Mesenchymal stem cell (in vitro differentiated cells and primary cell): ENCODE results near the gene OST4.
A peak's percentile ranks its signal among the peaks of the same experiment; 100 is the strongest.

ENCODE experiments used
- DNase-seq: peaks from one replicate; pipeline ENCODE4 v3.0.0-alpha.2; 2013
- H2AFZ ChIP-seq: one replicate; pipeline ENCODE4 v1.6.1; 2013; ENCODE audit warnings: low read depth, mild to moderate bottlenecking, control low read depth, inconsistent platforms, low read length, moderate library complexity
- H2AK5ac ChIP-seq: 2 replicates; pipeline ENCODE4 v1.6.1; 2013; ENCODE audit warnings: low read length, moderate library complexity, mild to moderate bottlenecking, inconsistent platforms; ENCODE audit not compliant: severe bottlenecking
- H2BK120ac ChIP-seq: one replicate; pipeline ENCODE4 v1.6.1; 2013; ENCODE audit warnings: low read depth, mild to moderate bottlenecking, inconsistent platforms, low read length, moderate library complexity
- H2BK12ac ChIP-seq, 2 experiments: one replicate each; pipeline ENCODE4 v1.6.1; 2013; ENCODE audit warnings: inconsistent platforms in 2 of 2, low read length in 2 of 2, mild to moderate bottlenecking in 2 of 2, moderate library complexity in 2 of 2, control low read depth in 1 of 2
- H2BK15ac ChIP-seq: one replicate; pipeline ENCODE4 v1.6.1; 2013; ENCODE audit warnings: mild to moderate bottlenecking, low read depth, inconsistent platforms; ENCODE audit not compliant: poor library complexity, severe bottlenecking
- H2BK5ac ChIP-seq: 2 replicates; pipeline ENCODE4 v1.6.1; 2013; ENCODE audit warnings: low read depth, mild to moderate bottlenecking, low read length, control low read depth, inconsistent platforms; ENCODE audit not compliant: poor library complexity, severe bottlenecking
- H3K14ac ChIP-seq, 2 experiments: one replicate each; pipeline ENCODE4 v1.6.1; 2013; ENCODE audit warnings: inconsistent platforms in 2 of 2, low read length in 2 of 2, control low read depth in 1 of 2, mild to moderate bottlenecking in 1 of 2, moderate library complexity in 1 of 2
- H3K18ac ChIP-seq, 2 experiments: one replicate each; pipeline ENCODE4 v1.6.1; 2013; ENCODE audit warnings: inconsistent platforms in 2 of 2, low read length in 2 of 2, control low read depth in 1 of 2, low read depth in 1 of 2, mild to moderate bottlenecking in 1 of 2
- H3K23ac ChIP-seq, 2 experiments: one replicate each; pipeline ENCODE4 v1.6.1; 2013; ENCODE audit warnings: inconsistent platforms in 2 of 2, low read length in 2 of 2, mild to moderate bottlenecking in 2 of 2, moderate library complexity in 2 of 2, control low read depth in 1 of 2
- H3K27ac ChIP-seq: 2 replicates; pipeline ENCODE4 v1.5.1; 2013; ENCODE audit warnings: mild to moderate bottlenecking, moderate library complexity, low read length, control low read depth, inconsistent platforms; ENCODE audit not compliant: poor library complexity, severe bottlenecking
- H3K27me3 ChIP-seq, 2 experiments: 2 replicates each; pipeline versions ENCODE4 v1.6.1 to v1.7.0; 2013; ENCODE audit warnings: low read length in 2 of 2, mild to moderate bottlenecking in 2 of 2, moderate library complexity in 2 of 2, control low read depth in 1 of 2, inconsistent platforms in 1 of 2; ENCODE audit not compliant: control insufficient read depth in 1 of 2, insufficient read depth in 1 of 2
- H3K36me3 ChIP-seq, 2 experiments: 2 replicates each; pipeline versions ENCODE4 v1.6.1 to v1.7.0; 2013; ENCODE audit warnings: low read length in 2 of 2, control low read depth in 1 of 2, inconsistent platforms in 1 of 2, low read depth in 1 of 2, mild to moderate bottlenecking in 1 of 2; ENCODE audit not compliant: insufficient read depth in 2 of 2, control insufficient read depth in 1 of 2
- H3K4ac ChIP-seq, 2 experiments: one replicate each; pipeline ENCODE4 v1.6.1; 2013; ENCODE audit warnings: inconsistent platforms in 2 of 2, low read length in 2 of 2, mild to moderate bottlenecking in 2 of 2, moderate library complexity in 2 of 2, control low read depth in 1 of 2, low read depth in 1 of 2
- H3K4me1 ChIP-seq: 2 replicates; pipeline ENCODE4 v1.6.1; 2013; ENCODE audit warnings: low read depth, low read length, control low read depth; ENCODE audit not compliant: control insufficient read depth, insufficient read depth
- H3K4me2 ChIP-seq: 2 replicates; pipeline ENCODE4 v1.6.1; 2013; ENCODE audit warnings: low read length, mild to moderate bottlenecking, inconsistent platforms; ENCODE audit not compliant: poor library complexity, severe bottlenecking
- H3K4me3 ChIP-seq, 2 experiments: 2 replicates each; pipeline versions ENCODE4 v1.5.1 to v1.7.0; 2013; ENCODE audit warnings: low read length in 2 of 2, mild to moderate bottlenecking in 2 of 2, control low read depth in 1 of 2, low read depth in 1 of 2; ENCODE audit not compliant: insufficient read depth in 1 of 2
- H3K79me1 ChIP-seq: replicated peaks from 2 replicates; pipeline ENCODE4 v1.6.1; 2013; ENCODE audit warnings: mild to moderate bottlenecking, control low read depth, low read length, inconsistent platforms; ENCODE audit not compliant: poor library complexity, severe bottlenecking
- H3K9ac ChIP-seq: 2 replicates; pipeline ENCODE4 v1.7.0; 2013; ENCODE audit warnings: mild to moderate bottlenecking, low read length, moderate library complexity
- H3K9me3 ChIP-seq: 2 replicates; pipeline ENCODE4 v1.7.0; 2013; ENCODE audit warnings: mild to moderate bottlenecking, low read length; ENCODE audit not compliant: control insufficient read depth
- H4K8ac ChIP-seq: one replicate; pipeline ENCODE4 v1.6.1; 2013; ENCODE audit warnings: inconsistent platforms, mild to moderate bottlenecking, low read length, moderate library complexity
- H4K91ac ChIP-seq: one replicate; pipeline ENCODE4 v1.6.1; 2013; ENCODE audit warnings: mild to moderate bottlenecking, low read length, inconsistent platforms
- WGBS: methylation state at CpG from one replicate; pipeline ENCODE4 v1.1.7; 2013; ENCODE audit warnings: mixed read lengths; 5-methylcytosine and 5-hydroxymethylcytosine counted together

OST4 gene

GRCh38 chr2:27054721-27055120 is 16.7 kb downstream of the OST4 start:
- Histone ChIP-seq H3K9ac (no peak overlapping the region), H3K4me3 (no peak overlapping the region)
- 97% methylated on average over 11 of the region's 11 CpGs for WGBS

GRCh38 chr2:27053776-27054175 is 17.7 kb downstream of the OST4 start:
- Histone ChIP-seq H4K91ac (no peak overlapping the region), H2AFZ (no peak overlapping the region), H3K4me2 (no peak overlapping the region), H2BK15ac (no peak overlapping the region), H2BK5ac (no peak overlapping the region), H3K4me3 (no peak overlapping the region), H3K27me3 (no peaks in the 10 kb centered on the region), H2BK12ac (no peak overlapping the region), H3K36me3 (peaks cover 35 to 51% of the 10 kb centered on the region in 2 experiments), H2AK5ac (no peak overlapping the region), H3K14ac (no peak overlapping the region), H3K9ac (no peak overlapping the region), H3K79me1 (peaks cover 21% of the 10 kb centered on the region), H3K4me1 (peaks cover 10% of the 10 kb centered on the region), H3K27ac (no peak overlapping the region), H3K23ac (no peak overlapping the region), H3K4ac (no peak overlapping the region), H2BK120ac (no peak overlapping the region), H3K9me3 (no peaks in the 10 kb centered on the region), H4K8ac (no peak overlapping the region), H3K18ac (no peak overlapping the region)
- DNase-seq: no peak
- 86% methylated on average over 8 of the region's 8 CpGs for WGBS

More at GRCh38 chr2:27054721-27055120, 16.7 kb downstream of the OST4 start:
- Histone ChIP-seq H2AFZ (no peak overlapping the region), H2BK5ac (no peak overlapping the region), H2BK120ac (no peak overlapping the region), H3K79me1 (peaks cover 20% of the 10 kb centered on the region), H2AK5ac (no peak overlapping the region), H3K4me2 (no peak overlapping the region), H3K36me3 (peaks cover 43 to 61% of the 10 kb centered on the region in 2 experiments), H3K27ac (no peak overlapping the region), H3K14ac (no peak overlapping the region), H3K23ac (no peak overlapping the region), H3K27me3 (no peaks in the 10 kb centered on the region), H3K18ac (no peak overlapping the region), H2BK12ac (no peak overlapping the region), H2BK15ac (no peak overlapping the region), H3K4ac (no peak overlapping the region), H3K9me3 (no peaks in the 10 kb centered on the region), H3K4me1 (peaks cover 6% of the 10 kb centered on the region), H4K91ac (no peak overlapping the region), H4K8ac (no peak overlapping the region)
- DNase-seq: no peak

- Histone ChIP-seq H2BK120ac (no peak overlapping the region), H2BK5ac (no peak overlapping the region), H4K8ac (no peak overlapping the region), H3K14ac (no peak overlapping the region), H3K79me1 (peaks cover 21% of the 10 kb centered on the region), H3K4me2 (no peak overlapping the region), H3K4me3 (no peak overlapping the region), H2BK15ac (no peak overlapping the region), H2AFZ (no peak overlapping the region), H3K4me1 (peaks cover 10% of the 10 kb centered on the region), H3K27me3 (no peaks in the 10 kb centered on the region), H3K9ac (no peak overlapping the region), H2BK12ac (no peak overlapping the region), H2AK5ac (no peak overlapping the region), H3K4ac (no peak overlapping the region), H3K27ac (no peak overlapping the region), H3K23ac (no peak overlapping the region), H4K91ac (no peak overlapping the region), H3K18ac (no peak overlapping the region), H3K36me3 (peaks cover 33 to 47% of the 10 kb centered on the region in 2 experiments), H3K9me3 (no peaks in the 10 kb centered on the region)
- 93% methylated on average over 11 of the region's 11 CpGs for WGBS
- DNase-seq: no peak
These were observed 18.1 kb downstream of the OST4 start for GRCh38 chr2:27053321-27053720.

DNA sequence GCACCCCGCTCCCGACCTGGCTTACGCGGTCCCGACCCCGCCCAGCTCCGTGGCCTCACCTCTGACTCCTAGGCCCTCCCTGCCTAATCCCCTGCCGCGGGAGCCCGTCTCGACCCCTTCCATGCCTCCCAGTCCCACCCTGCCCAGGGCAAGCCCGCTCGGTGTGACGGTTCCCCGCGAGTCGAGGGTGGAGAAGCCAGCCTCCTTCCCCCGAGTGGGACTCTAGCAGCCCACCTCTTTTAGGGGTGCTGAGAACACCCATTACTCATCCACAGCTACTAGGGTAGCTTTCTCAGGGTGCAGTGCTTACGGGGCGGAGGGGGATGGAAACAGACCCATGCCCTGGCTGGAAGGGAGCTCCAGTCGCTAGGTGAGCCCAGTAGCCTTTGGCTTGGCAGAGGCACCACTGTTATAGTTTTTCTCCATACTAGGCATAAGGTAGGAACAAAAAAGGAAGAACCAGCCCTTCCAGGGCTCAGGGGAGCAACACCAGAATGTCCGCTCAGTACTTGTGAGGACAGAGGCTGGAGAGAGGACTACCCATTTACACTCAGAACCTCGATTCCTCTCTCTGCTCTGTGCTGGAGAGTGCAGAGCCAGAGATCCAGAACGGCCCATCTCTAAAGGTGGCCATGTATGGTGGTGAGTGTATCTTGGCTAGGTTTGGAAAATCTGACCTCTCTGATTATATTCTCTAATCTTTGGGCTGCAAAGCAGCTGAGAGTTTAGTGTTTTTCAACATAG is 19.4 kb downstream of the OST4 start:
- H2BK12ac ChIP-seq: peak overlapping the region in 1 of 2 experiments; percentile 58
- peak overlapping the region in 1 of 2 experiments; percentile 54 for H3K23ac ChIP-seq
- peak overlapping the region; percentile 12 for H4K91ac ChIP-seq
- H3K27ac ChIP-seq: peak overlapping the region; percentile 24
- peak overlapping the region; percentile 4 to 93 for H3K18ac ChIP-seq
- peak overlapping the region; percentile 94 for H3K4me2 ChIP-seq
- peak; percentile 20 for DNase-seq
- no peak overlapping the region for H2BK5ac ChIP-seq
- WGBS: 5% methylated on average over 21 of the region's 24 CpGs
- H3K4ac ChIP-seq: peak overlapping the region; percentile 66 to 99
- peak overlapping the region; percentile 81 to 89 for H3K4me3 ChIP-seq
- peaks cover 30 to 37% of the 10 kb centered on the region in 2 experiments for H3K36me3 ChIP-seq
- H3K9me3 ChIP-seq: no peaks in the 10 kb centered on the region
- peak overlapping the region; percentile 89 for H3K9ac ChIP-seq
- peak overlapping the region; percentile 41 for H2BK15ac ChIP-seq
- peak overlapping the region in 1 of 2 experiments; percentile 98 for H3K14ac ChIP-seq
- no peak overlapping the region for H2BK120ac ChIP-seq
- H3K79me1 ChIP-seq: peaks cover 17% of the 10 kb centered on the region
- no peaks in the 10 kb centered on the region for H3K27me3 ChIP-seq
- H4K8ac ChIP-seq: peak overlapping the region; percentile 24
- no peak overlapping the region for H2AK5ac ChIP-seq
- H2AFZ ChIP-seq: peak overlapping the region; percentile 83
- peaks cover 10% of the 10 kb centered on the region for H3K4me1 ChIP-seq
